ENCODE data around the gene NPR2.
A peak's percentile ranks its signal among the peaks of the same experiment; 100 is the strongest.

Gene NPR2

DNA sequence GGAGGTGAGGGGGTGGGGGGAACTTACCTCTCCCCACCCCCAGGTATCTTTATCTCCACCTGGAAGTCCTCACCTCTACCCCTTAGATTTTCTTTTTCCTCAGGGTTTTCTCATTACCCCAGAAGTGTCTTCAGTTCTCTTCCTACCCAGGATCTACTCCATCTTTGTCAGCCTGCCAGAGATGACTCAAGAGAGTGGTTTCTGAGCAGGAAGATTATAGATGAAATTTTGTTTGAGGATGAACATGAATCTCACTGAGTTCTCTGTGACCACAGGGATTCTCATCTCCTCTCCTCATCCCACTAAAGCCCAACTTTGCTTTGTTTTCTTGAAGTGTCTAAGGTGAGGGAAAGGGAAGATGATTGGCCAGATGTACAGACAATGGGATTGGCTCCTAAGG is 28.7 kb downstream of the NPR2 start:
- ChIA-PET POLR2A (no interaction called here), CTCF (interaction anchor here (1.4 to 8.0 kb wide), 4 partner anchors 7 to 67 kb away, joined by 3 to 82 read pairs (median 10); partner anchors contain the start of genes HINT2 and SPAG8)
- no peak overlapping the region for H3K4me3 ChIP-seq (ENCODE audit: low read depth, low read length)
- TF ChIP-seq, protein P1, sequence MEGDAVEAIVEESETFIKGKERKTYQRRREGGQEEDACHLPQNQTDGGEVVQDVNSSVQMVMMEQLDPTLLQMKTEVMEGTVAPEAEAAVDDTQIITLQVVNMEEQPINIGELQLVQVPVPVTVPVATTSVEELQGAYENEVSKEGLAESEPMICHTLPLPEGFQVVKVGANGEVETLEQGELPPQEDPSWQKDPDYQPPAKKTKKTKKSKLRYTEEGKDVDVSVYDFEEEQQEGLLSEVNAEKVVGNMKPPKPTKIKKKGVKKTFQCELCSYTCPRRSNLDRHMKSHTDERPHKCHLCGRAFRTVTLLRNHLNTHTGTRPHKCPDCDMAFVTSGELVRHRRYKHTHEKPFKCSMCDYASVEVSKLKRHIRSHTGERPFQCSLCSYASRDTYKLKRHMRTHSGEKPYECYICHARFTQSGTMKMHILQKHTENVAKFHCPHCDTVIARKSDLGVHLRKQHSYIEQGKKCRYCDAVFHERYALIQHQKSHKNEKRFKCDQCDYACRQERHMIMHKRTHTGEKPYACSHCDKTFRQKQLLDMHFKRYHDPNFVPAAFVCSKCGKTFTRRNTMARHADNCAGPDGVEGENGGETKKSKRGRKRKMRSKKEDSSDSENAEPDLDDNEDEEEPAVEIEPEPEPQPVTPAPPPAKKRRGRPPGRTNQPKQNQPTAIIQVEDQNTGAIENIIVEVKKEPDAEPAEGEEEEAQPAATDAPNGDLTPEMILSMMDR (IDR thresholded peaks at IDR 0.05; ENCODE audit: insufficient read depth, low read length, missing control alignments) = no peak
- DNase-seq (ENCODE audit: low read depth, low spot score) = no peak

DNA sequence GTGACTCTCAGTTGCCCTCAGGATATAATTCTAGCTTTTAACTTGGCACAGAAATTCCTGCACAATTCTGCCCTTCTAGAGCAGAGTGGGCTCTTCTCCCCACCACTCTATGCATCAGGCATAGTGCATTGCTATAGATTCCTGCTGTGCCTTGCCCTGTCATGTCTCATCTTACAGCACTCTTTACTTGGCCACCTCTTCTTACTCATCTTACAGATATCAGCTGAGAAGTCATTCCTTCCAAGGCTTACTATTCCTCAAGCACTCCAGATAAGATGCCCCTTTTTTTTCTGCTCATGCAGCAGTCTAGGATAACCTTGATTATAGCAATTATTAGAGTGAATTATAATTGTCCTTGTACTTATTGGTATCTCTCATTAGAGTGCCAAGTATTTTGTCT is 31.5 kb downstream of the NPR2 start:
- ChIA-PET POLR2A (no interaction called here), CTCF (interaction anchor here (0.7 to 8.0 kb wide), 7 partner anchors 10 to 88 kb away, joined by 3 to 163 read pairs (median 7); partner anchors contain the start of genes HINT2, NPR2 and SPAG8)
- no peak overlapping the region for H3K4me3 ChIP-seq (ENCODE audit: low read depth, low read length)
- TF ChIP-seq, protein P1 (IDR thresholded peaks at IDR 0.05; ENCODE audit: insufficient read depth, low read length, missing control alignments) = no peak
- DNase-seq (ENCODE audit: low read depth, low spot score) = no peak

DNA sequence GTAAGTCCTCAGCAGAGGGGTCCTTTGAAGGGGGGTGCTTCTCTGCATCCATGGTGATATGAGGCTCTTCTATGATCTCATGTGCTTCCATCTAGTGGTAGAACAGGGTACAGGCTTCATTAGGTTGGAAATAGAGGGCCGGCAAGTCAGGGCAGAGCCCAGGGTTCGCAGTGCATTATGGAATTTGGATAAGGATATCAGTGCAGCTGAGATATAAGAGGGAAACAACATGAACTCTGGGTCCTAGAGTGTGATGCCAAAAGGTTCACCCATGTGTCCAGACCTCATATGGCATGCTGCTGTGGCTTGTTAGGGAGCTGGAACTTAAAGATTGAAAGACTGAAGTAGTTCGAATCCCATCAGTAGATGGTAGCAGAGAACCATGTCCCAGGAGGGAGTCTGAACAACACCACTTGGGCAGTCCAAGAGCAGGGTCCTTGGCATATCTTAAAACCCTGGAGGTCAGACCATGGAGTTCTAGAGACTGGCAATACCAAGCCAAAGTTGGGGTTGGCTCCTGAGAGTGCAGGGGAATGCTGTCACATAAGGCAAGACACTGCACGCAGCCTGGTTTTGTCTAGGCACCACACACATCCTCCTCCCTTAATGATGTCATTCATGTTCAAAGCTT is 34.8 kb downstream of the NPR2 start:
- ChIA-PET CTCF (interaction anchor here (0.8 to 8.0 kb wide), 52 partner anchors 10 to 275 kb away, joined by 3 to 163 read pairs (median 5); partner anchors contain the start of genes HINT2, HRCT1, MSMP and NPR2), POLR2A (interaction anchor here (0.5 to 0.6 kb wide), 2 partner anchors 36 to 337 kb away, joined by 3 to 4 read pairs; no protein-coding TSS in a partner anchor)
- TF ChIP-seq, protein P1 (IDR thresholded peaks at IDR 0.05; ENCODE audit: insufficient read depth, low read length, missing control alignments) = peak; percentile 69
- no peak overlapping the region for H3K4me3 ChIP-seq (ENCODE audit: low read depth, low read length)
- no peak for DNase-seq (ENCODE audit: low read depth, low spot score)

DNA sequence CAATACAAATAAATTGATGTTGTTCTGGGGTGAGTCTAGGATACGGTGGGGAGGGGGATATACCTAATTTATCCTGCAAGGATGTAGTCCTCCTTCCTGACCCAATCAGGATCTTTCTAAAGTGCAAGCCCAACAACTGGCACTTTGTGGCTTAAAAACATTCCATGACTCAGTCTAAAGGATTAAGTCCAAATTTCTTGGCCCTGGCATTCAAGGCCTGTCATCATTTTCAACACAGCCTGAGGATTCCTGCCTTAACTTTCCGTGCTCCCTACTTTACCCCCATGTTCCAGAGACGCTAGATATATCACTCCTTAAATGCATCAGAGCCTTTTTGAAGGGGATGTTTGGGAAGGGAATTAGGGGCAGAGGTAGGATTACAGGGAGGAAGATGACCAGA is 36.1 kb downstream of the NPR2 start:
- POLR2A ChIA-PET = no interaction called here
- TF ChIP-seq, protein P1 (IDR thresholded peaks at IDR 0.05; ENCODE audit: insufficient read depth, low read length, missing control alignments) = no peak
- DNase-seq (ENCODE audit: low read depth, low spot score) = no peak
- no peak overlapping the region for H3K4me3 ChIP-seq (ENCODE audit: low read depth, low read length)
- CTCF ChIA-PET = interaction anchor here (2.1 to 8.0 kb wide), 11 partner anchors 11 to 118 kb away, joined by 9 to 163 read pairs (median 36); partner anchors contain the start of genes HINT2, HRCT1, NPR2 and SPAAR

DNA sequence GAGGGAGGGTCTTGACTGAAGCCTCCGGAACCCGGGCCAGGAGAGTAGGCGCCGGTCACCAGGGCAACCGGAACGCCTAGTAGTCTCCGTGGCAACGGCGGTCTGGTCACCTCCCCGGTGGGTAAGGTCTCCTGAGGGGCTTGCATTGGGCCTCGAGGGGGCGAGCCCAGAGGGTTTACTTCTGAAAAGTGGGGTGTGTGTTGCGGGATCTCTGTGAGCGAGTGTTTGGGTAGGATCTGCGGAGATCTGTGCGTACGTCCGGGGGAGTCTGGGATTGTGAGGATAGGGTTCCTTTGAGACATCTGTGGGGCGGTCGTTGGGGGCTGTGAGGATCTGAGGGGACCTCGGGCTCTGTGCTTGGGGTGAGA is 37.3 kb downstream of the NPR2 start, which contains the start of gene FAM221B:
Gene FAM221B, minus strand, starts transcription at position 17 of the 368 bp plus-strand sequence. CDS start 2,571 bp downstream, outside the sequence.
- H3K4me3 ChIP-seq (ENCODE audit: low read depth, low read length) = peak within 1 kb of the TSS; percentile 69
- CTCF ChIA-PET = interaction anchor here (1.1 to 8.0 kb wide), 6 partner anchors 9 to 117 kb away, joined by 6 to 163 read pairs (median 63); partner anchors contain the start of genes NPR2 and SPAG8
- POLR2A ChIA-PET = no interaction called here
- TF ChIP-seq, protein P1 (IDR thresholded peaks at IDR 0.05; ENCODE audit: insufficient read depth, low read length, missing control alignments) = no peak
- no peak for DNase-seq (ENCODE audit: low read depth, low spot score)

DNA sequence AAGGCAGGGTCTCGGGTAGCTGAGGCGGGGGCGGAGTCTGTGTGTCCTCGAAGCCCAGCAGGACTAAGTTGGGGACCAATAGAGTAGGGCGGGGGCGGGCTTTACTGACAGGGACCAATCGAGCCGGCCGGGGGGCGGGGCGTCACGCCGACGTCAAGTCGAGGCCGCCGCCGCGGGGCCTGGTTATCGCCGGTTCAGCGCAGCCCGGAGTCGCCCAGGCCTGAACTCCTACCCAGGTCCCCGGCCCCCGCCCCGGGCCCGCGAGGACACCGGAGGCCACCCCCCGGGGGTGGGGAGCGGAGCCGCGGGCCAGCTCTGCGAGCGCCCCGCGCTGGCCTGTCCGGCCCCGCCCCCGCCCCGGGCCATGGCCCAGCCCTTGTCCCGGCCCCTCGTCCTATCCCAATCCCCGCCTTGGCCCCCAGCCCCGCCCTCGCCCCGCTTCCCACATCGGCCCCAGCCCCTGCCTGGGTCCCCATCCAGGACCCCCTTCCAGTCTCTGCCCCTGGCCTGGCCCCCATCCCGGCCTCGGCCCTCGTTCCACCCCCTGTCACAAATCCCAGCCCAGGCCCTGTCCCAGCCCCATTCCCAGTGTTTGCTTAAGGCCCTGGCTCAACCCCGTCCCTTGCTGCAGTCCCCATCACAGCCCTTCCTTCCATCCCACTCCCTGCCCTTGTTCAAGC is 37.8 kb downstream of the NPR2 start, which contains the start of gene TMEM8B:
Gene TMEM8B, plus strand, starts transcription at position 145 of the 680 bp plus-strand sequence. Its CDS starts 220 bp downstream, at position 365.
- TF ChIP-seq, protein P1 (IDR thresholded peaks at IDR 0.05; ENCODE audit: insufficient read depth, low read length, missing control alignments) = no peak
- ChIA-PET POLR2A (no interaction called here), CTCF (interaction anchor here (1.1 to 8.0 kb wide), 5 partner anchors 9 to 53 kb away, joined by 6 to 163 read pairs (median 90); partner anchors contain the start of genes NPR2 and SPAG8)
- peak within 1 kb of the TSS; percentile 69 for H3K4me3 ChIP-seq (ENCODE audit: low read depth, low read length)
- DNase-seq (ENCODE audit: low read depth, low spot score) = no peak

Measured in AG04449 (cell line).